ENCODE data around the gene GIT2. TPM values are rescaled to one million over a fixed set of nuclear protein-coding genes. Genes with fewer than 3 reads are reported as not detected.

Gene GIT2
- total RNA-seq, 1 experiment from 2014 or later, result 36.7 TPM

- no peak for TF ChIP-seq EZH2 (IDR thresholded peaks at IDR 0.05; ENCODE audit: low read depth)
- no peak for TF ChIP-seq CTCF (conservative IDR thresholded peaks at IDR 0.05)
- Histone ChIP-seq H4K20me1 (ENCODE audit: insufficient read depth) (no peaks in the 10 kb centered on the region), H3K27ac (no peak overlapping the region), H3K27me3 (ENCODE audit: insufficient read depth, low read depth) (no peaks in the 10 kb centered on the region), H3K4me2 (peak overlapping the region; percentile 99), H3K79me2 (ENCODE audit: low read depth) (peaks cover 44% of the 10 kb centered on the region), H3K4me3 (peak overlapping the region; percentile 68), H3K36me3 (ENCODE audit: low read depth) (no peaks in the 10 kb centered on the region), H2AFZ (peak overlapping the region; percentile 92), H3F3A (ENCODE audit: insufficient read depth, low read depth) (peaks cover 29% of the 10 kb centered on the region; the same call in 1 of the 2 replicates), H3K4me1 (replicated peaks; ENCODE audit: insufficient read depth) (peaks cover 52% of the 10 kb centered on the region), H3K9me2 (ENCODE audit: insufficient read depth) (no peaks in the 10 kb centered on the region), H3K9me3 (ENCODE audit: insufficient read depth, low read depth) (no peaks in the 10 kb centered on the region)
- no peak for DNase-seq
- POLR2A ChIA-PET (ENCODE audit: unreplicated experiment), result interaction anchor here (0.6 kb wide), 1 partner anchor 193 kb away, joined by 3 read pairs; no protein-coding TSS in a partner anchor
- no TSS peak for BruUV-seq (replicated peaks)
- intact Hi-C loops (cut with micrococcal nuclease; ENCODE audit: unreplicated experiment), result no loop called here
- CTCF ChIA-PET, result no interaction called here
Measured at GRCh38 chr12:109998241-109998903, 2.2 kb upstream of the GIT2 start.

- no peaks in the 10 kb centered on the region for H3K27me3 ChIP-seq (ENCODE audit: insufficient read depth, low read depth)
- H3K27ac ChIP-seq, result no peak overlapping the region
- intact Hi-C loops (cut with micrococcal nuclease; ENCODE audit: unreplicated experiment), result no loop called here
- no TSS peak for BruUV-seq (replicated peaks)
- TF ChIP-seq CTCF (conservative IDR thresholded peaks at IDR 0.05) (no peak), EZH2 (IDR thresholded peaks at IDR 0.05; ENCODE audit: low read depth) (no peak)
- H4K20me1 ChIP-seq (ENCODE audit: insufficient read depth), result no peaks in the 10 kb centered on the region
- H3K9me2 ChIP-seq (ENCODE audit: insufficient read depth), result no peaks in the 10 kb centered on the region
- H3K4me3 ChIP-seq, result no peak overlapping the region
- ChIA-PET CTCF (no interaction called here), POLR2A (ENCODE audit: unreplicated experiment) (interaction anchor here (0.7 kb wide), 1 partner anchor 110 kb away, joined by 7 read pairs; no protein-coding TSS in a partner anchor)
- H2AFZ ChIP-seq, result no peak overlapping the region
- no peak overlapping the region for H3K4me2 ChIP-seq
- DNase-seq, result no peak
- H3K79me2 ChIP-seq (ENCODE audit: low read depth), result peaks cover 53% of the 10 kb centered on the region
- H3K9me3 ChIP-seq (ENCODE audit: insufficient read depth, low read depth), result no peaks in the 10 kb centered on the region
- H3K4me1 ChIP-seq (replicated peaks; ENCODE audit: insufficient read depth), result peaks cover 43% of the 10 kb centered on the region
- H3F3A ChIP-seq (ENCODE audit: insufficient read depth, low read depth), result peaks cover 19% of the 10 kb centered on the region; the same call in 1 of the 2 replicates
- H3K36me3 ChIP-seq (ENCODE audit: low read depth), result no peaks in the 10 kb centered on the region
Measured at GRCh38 chr12:109997393-109997792, 1.2 kb upstream of the GIT2 start.

DNA sequence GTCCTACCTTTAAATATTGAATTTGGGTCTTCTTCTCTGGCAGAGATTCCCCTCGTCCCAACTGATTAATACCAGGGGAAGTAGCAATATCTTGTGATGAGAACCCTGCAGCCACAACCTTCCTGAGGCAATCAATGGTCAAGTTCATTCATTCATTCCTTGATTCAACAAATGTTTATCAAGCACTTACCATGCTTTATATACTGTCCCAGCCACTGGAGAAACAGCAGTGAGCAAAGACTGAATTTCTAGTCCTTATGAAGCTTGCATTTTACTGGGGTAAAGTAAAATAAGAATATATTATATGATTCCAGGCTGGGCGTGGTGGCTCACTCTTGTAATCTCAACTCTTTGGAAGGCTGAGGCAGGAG lies 300 bp upstream of the GIT2 start:
- Histone ChIP-seq H3K27me3 (ENCODE audit: insufficient read depth, low read depth) (no peaks in the 10 kb centered on the region), H3K4me1 (replicated peaks; ENCODE audit: insufficient read depth) (peaks cover 33% of the 10 kb centered on the region), H3K4me2 (peak overlapping the region; percentile 98), H3K4me3 (peak overlapping the region; percentile 98), H3K9me3 (ENCODE audit: insufficient read depth, low read depth) (no peaks in the 10 kb centered on the region), H3K79me2 (ENCODE audit: low read depth) (peaks cover 52% of the 10 kb centered on the region), H2AFZ (peak overlapping the region; percentile 97), H3K9me2 (ENCODE audit: insufficient read depth) (no peaks in the 10 kb centered on the region), H3F3A (ENCODE audit: insufficient read depth, low read depth) (peaks cover 10% of the 10 kb centered on the region; the same call in 1 of the 2 replicates), H4K20me1 (ENCODE audit: insufficient read depth) (no peaks in the 10 kb centered on the region), H3K36me3 (ENCODE audit: low read depth) (no peaks in the 10 kb centered on the region), H3K27ac (no peak overlapping the region)
- CTCF ChIA-PET, result interaction anchor here (0.6 kb wide), 1 partner anchor 47 kb away, joined by 3 read pairs; no protein-coding TSS in a partner anchor
- no peak for DNase-seq
- no TSS peak for BruUV-seq (replicated peaks)
- no peak for TF ChIP-seq EZH2 (IDR thresholded peaks at IDR 0.05; ENCODE audit: low read depth)
- TF ChIP-seq CTCF (conservative IDR thresholded peaks at IDR 0.05), result no peak
- POLR2A ChIA-PET (ENCODE audit: unreplicated experiment), result no interaction called here
- intact Hi-C loops (cut with micrococcal nuclease; ENCODE audit: unreplicated experiment), result no loop called here
